Measurements from ENCODE around the gene ZNF518A. TPM values are rescaled to one million over a fixed set of nuclear protein-coding genes. Genes with fewer than 3 reads are reported as not detected.

ZNF518A gene
- total and polyA plus RNA-seq, 2 donors (not counting 1 experiment from before 2014, with no cell fraction given): 5.2 to 19.0 TPM

DNA sequence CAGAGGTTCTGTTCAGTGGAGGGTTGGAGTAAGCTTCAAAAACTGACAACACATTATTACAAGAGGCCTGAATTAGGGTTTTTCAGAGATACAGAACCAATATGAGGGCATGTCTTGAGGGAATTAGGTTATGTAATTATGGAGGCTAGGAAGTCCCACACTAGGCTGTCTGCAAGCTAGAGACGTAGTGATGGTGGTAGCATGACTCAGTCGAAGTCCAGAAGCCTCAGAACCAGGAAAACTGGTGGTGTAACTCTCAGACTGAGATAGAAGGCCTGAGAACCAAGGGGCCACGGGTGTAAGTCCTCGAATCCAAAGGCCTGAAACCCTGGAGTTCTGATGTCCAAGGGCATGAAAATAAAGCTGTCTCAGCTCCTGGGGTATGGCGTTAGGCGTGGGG, 35.6 kb downstream of the ZNF518A start:
- Histone ChIP-seq H3K79me2 (ENCODE audit: control insufficient read depth, insufficient read depth, low read length) (no peaks in the 10 kb centered on the region), H3K4me3 (replicated peaks in 1 of 4; ENCODE audit: control extremely low read depth in 1 of 4, insufficient read depth in 1 of 4, low read depth in 3 of 4, low read length in 4 of 4) (no peak overlapping the region), H3K9ac (ENCODE audit: insufficient read depth, low read length) (no peak overlapping the region), H3K4me1 (ENCODE audit: control insufficient read depth, extremely low read depth, insufficient read depth, low read length) (no peaks in the 10 kb centered on the region), H2AFZ (ENCODE audit: low read length) (no peak overlapping the region), H3K9me3 (ENCODE audit: control insufficient read depth, insufficient read depth, low read depth, low read length) (no peaks in the 10 kb centered on the region), H3K4me2 (ENCODE audit: extremely low read depth, insufficient read depth, low read length) (no peak overlapping the region), H3K36me3 (ENCODE audit: control insufficient read depth, insufficient read depth, low read length) (no peaks in the 10 kb centered on the region), H4K20me1 (ENCODE audit: control insufficient read depth, extremely low read depth, insufficient read depth, low read length) (no peaks in the 10 kb centered on the region), H3K27me3 (ENCODE audit: control insufficient read depth, insufficient read depth, low read length) (no peaks in the 10 kb centered on the region), H3K27ac (ENCODE audit: insufficient read depth, low read length) (no peak overlapping the region)
- no peak for DNase-seq (ENCODE audit: low read depth in 2 of 2)
- TF ChIP-seq, protein P1, sequence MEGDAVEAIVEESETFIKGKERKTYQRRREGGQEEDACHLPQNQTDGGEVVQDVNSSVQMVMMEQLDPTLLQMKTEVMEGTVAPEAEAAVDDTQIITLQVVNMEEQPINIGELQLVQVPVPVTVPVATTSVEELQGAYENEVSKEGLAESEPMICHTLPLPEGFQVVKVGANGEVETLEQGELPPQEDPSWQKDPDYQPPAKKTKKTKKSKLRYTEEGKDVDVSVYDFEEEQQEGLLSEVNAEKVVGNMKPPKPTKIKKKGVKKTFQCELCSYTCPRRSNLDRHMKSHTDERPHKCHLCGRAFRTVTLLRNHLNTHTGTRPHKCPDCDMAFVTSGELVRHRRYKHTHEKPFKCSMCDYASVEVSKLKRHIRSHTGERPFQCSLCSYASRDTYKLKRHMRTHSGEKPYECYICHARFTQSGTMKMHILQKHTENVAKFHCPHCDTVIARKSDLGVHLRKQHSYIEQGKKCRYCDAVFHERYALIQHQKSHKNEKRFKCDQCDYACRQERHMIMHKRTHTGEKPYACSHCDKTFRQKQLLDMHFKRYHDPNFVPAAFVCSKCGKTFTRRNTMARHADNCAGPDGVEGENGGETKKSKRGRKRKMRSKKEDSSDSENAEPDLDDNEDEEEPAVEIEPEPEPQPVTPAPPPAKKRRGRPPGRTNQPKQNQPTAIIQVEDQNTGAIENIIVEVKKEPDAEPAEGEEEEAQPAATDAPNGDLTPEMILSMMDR (conservative IDR thresholded peaks at IDR 0.05 in 1 of 2, IDR thresholded peaks at IDR 0.05 in 1 of 2; ENCODE audit: low read depth in 1 of 2, low read length in 2 of 2): no peak
- no peak for TF ChIP-seq EZH2 (IDR thresholded peaks at IDR 0.05; ENCODE audit: low read length, missing control alignments)

DNA sequence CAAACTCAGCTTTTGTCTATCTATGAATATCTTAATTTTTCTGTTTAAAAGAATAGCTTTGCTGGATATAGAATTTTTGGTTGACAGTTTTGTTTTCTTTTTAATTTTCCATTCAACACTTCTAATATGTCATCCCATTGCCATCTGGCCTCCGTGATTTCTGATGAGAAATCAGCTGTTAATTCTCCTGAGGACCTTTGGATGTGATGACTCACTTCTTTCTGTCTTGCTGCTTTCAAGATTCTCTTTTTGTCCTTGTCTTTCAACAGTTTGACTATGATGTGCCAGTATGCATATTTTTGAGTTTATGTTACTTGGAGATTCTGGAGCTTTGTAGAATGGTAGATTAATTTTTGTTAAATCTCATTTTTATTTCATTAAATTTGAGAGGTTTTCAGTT, 38.4 kb downstream of the ZNF518A start:
- Histone ChIP-seq H3K4me2 (ENCODE audit: extremely low read depth, insufficient read depth, low read length) (no peak overlapping the region), H3K9me3 (ENCODE audit: control insufficient read depth, insufficient read depth, low read depth, low read length) (no peaks in the 10 kb centered on the region), H3K27ac (ENCODE audit: insufficient read depth, low read length) (no peak overlapping the region), H3K9ac (ENCODE audit: insufficient read depth, low read length) (no peak overlapping the region), H2AFZ (ENCODE audit: low read length) (no peak overlapping the region), H3K4me1 (ENCODE audit: control insufficient read depth, extremely low read depth, insufficient read depth, low read length) (no peaks in the 10 kb centered on the region), H3K79me2 (ENCODE audit: control insufficient read depth, insufficient read depth, low read length) (no peaks in the 10 kb centered on the region), H3K36me3 (ENCODE audit: control insufficient read depth, insufficient read depth, low read length) (no peaks in the 10 kb centered on the region), H3K27me3 (ENCODE audit: control insufficient read depth, insufficient read depth, low read length) (no peaks in the 10 kb centered on the region), H4K20me1 (ENCODE audit: control insufficient read depth, extremely low read depth, insufficient read depth, low read length) (no peaks in the 10 kb centered on the region), H3K4me3 (replicated peaks in 1 of 4; ENCODE audit: control extremely low read depth in 1 of 4, insufficient read depth in 1 of 4, low read depth in 3 of 4, low read length in 4 of 4) (no peak overlapping the region)
- no peak for DNase-seq (ENCODE audit: low read depth in 2 of 2)
- TF ChIP-seq, protein P1 (conservative IDR thresholded peaks at IDR 0.05 in 1 of 2, IDR thresholded peaks at IDR 0.05 in 1 of 2; ENCODE audit: low read depth in 1 of 2, low read length in 2 of 2): no peak
- no peak for TF ChIP-seq EZH2 (IDR thresholded peaks at IDR 0.05; ENCODE audit: low read length, missing control alignments)

DNA sequence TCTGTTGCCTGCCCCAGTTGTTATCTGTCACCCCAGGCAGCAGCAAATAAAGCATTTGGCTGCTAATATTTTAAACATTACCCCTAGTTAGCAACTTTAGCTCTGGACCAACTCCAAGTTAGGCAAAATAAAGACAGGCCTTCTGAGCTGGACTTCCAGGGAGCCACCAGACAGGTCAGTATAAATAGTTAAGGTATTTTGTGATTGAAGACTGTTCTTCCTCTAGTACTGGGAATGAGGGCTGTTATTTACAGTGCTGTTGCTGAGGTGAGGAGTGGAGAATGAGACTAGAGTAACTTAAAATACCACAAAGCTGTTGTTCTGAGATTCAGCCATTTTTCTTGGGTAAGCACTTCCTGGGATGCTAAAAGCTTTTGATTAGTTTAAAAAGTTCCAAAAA, 40.1 kb downstream of the ZNF518A start:
- Histone ChIP-seq H3K27me3 (ENCODE audit: control insufficient read depth, insufficient read depth, low read length) (no peaks in the 10 kb centered on the region), H3K4me1 (ENCODE audit: control insufficient read depth, extremely low read depth, insufficient read depth, low read length) (no peaks in the 10 kb centered on the region), H3K9ac (ENCODE audit: insufficient read depth, low read length) (no peak overlapping the region), H3K9me3 (ENCODE audit: control insufficient read depth, insufficient read depth, low read depth, low read length) (no peaks in the 10 kb centered on the region), H3K4me2 (ENCODE audit: extremely low read depth, insufficient read depth, low read length) (no peak overlapping the region), H2AFZ (ENCODE audit: low read length) (no peak overlapping the region), H3K27ac (ENCODE audit: insufficient read depth, low read length) (no peak overlapping the region), H3K79me2 (ENCODE audit: control insufficient read depth, insufficient read depth, low read length) (no peaks in the 10 kb centered on the region), H3K36me3 (ENCODE audit: control insufficient read depth, insufficient read depth, low read length) (no peaks in the 10 kb centered on the region), H4K20me1 (ENCODE audit: control insufficient read depth, extremely low read depth, insufficient read depth, low read length) (no peaks in the 10 kb centered on the region), H3K4me3 (replicated peaks in 1 of 4; ENCODE audit: control extremely low read depth in 1 of 4, insufficient read depth in 1 of 4, low read depth in 3 of 4, low read length in 4 of 4) (no peak overlapping the region)
- no peak for TF ChIP-seq EZH2 (IDR thresholded peaks at IDR 0.05; ENCODE audit: low read length, missing control alignments)
- TF ChIP-seq, protein P1 (conservative IDR thresholded peaks at IDR 0.05 in 1 of 2, IDR thresholded peaks at IDR 0.05 in 1 of 2; ENCODE audit: low read depth in 1 of 2, low read length in 2 of 2): no peak
- DNase-seq (ENCODE audit: low read depth in 2 of 2): no peak

All from fibroblast of lung (primary cell).